ENCODE data around the gene MEF2D.

MEF2D gene

DNA sequence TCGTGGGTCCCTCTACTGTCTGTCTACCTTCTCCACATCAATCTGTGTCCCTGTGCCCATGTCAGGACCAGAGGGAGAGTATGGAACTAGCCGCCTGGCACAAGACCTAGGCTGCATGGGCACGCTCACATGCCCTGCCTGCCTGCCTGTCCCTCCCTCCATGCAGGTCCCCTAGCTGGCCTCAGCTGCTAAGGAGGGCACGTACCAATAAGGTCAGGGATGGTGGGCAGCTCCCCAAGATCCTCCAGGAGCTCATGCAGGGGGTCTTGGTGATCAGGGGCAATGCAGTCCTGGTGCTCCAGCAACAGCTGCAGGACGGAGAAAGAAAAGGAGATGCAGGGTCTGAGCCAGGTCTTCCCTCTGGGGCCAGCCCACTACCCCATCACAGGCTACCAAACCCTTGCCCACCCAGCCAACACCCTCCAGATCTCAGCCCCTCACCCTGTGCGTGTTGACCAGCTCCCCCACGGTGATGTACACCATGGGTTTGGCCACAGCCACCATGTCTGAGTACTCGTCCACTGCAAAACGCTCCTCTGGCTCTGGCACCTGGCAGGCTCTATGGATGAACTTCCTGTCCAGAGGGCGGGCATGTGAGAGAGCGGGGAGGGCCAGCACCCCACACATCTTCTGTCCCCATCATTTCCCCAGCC is 33.1 kb upstream of the MEF2D start:
- no peak for DNase-seq (ENCODE audit: insufficient read length, low spot score)
- no peak for FAIRE-seq
- no peak for TF ChIP-seq POLR2A (IDR thresholded peaks at IDR 0.05; ENCODE audit: low read depth, low read length)

DNA sequence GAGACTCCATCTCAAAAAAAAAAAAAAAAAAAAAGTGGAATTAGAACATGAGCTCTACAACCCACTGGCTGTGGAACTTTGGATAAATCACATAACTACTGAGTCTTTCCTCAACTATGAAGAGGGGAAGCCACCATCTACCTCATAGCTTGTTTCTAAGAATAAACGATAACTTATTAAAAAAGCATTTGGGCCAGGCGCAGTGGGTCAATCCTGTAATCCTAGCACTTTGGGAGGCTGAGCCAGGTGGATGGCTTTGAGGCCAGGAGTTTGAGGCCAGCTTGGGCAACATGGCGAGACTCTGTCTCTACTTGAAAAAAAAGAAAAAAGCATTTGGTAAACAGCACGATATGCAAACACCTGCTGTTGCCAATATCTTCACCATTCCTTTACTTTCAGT is 31.8 kb upstream of the MEF2D start:
- DNase-seq (ENCODE audit: insufficient read length, low spot score) = no peak

GRCh38 chr1:156530006-156530405 is 29.4 kb upstream of the MEF2D start:
- TF ChIP-seq POLR2A (IDR thresholded peaks at IDR 0.05; ENCODE audit: low read depth, low read length) = no peak
- DNase-seq (ENCODE audit: insufficient read length, low spot score) = no peak
- no peak for FAIRE-seq

More for the DNA sequence above, 31.8 kb upstream of the MEF2D start:
- no peak for TF ChIP-seq POLR2A (IDR thresholded peaks at IDR 0.05; ENCODE audit: low read depth, low read length)
- no peak for FAIRE-seq

GRCh38 chr1:156528875-156529425 is 28.4 kb upstream of the MEF2D start:
- FAIRE-seq = no peak
- TF ChIP-seq POLR2A (IDR thresholded peaks at IDR 0.05; ENCODE audit: low read depth, low read length) = no peak
- DNase-seq (ENCODE audit: insufficient read length, low spot score) = no peak

GRCh38 chr1:156528231-156528630 is 27.7 kb upstream of the MEF2D start:
- no peak for TF ChIP-seq POLR2A (IDR thresholded peaks at IDR 0.05; ENCODE audit: low read depth, low read length)
- DNase-seq (ENCODE audit: insufficient read length, low spot score) (no peak), FAIRE-seq (no peak)

- TF ChIP-seq POLR2A (IDR thresholded peaks at IDR 0.05; ENCODE audit: low read depth, low read length) = no peak
- no peak for FAIRE-seq
- no peak for DNase-seq (ENCODE audit: insufficient read length, low spot score)
Measured at GRCh38 chr1:156527584-156527983, 27.0 kb upstream of the MEF2D start.

DNA sequence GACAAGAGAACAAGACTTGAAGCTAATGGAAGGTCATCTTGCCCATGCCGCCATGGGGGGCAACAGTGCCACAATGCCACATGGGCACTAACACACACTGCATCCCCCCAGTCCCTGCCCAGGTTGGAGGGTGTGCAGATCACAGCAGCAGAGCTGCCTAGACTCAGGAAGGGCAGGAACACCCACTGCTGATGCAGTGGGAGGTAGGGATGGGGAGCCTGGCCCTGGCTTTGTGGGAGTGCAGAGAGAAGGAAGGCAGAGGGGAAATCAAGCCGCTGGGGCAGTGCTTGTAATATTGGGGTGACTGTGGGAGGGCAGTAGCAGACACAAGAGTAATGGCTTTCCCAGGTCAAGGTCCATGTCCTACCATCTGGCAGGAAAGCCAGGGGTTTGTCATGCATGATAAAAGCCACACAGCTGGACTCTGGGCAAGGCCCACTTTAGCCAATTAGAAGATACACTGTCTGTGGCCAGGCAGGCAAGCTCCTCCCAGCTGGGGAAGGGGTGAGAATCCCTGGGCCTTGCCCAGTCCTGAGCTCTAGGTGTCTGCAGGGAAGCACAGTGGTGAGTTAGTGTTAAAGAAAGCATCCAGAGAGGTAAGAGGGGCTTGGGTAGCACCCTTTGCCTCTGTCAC is 25.4 kb upstream of the MEF2D start:
- FAIRE-seq (no peak), DNase-seq (ENCODE audit: insufficient read length, low spot score) (no peak)
- no peak for TF ChIP-seq POLR2A (IDR thresholded peaks at IDR 0.05; ENCODE audit: low read depth, low read length)

GRCh38 chr1:156525071-156525501 is 24.5 kb upstream of the MEF2D start:
- DNase-seq (ENCODE audit: insufficient read length, low spot score) = no peak
- no peak for TF ChIP-seq POLR2A (IDR thresholded peaks at IDR 0.05; ENCODE audit: low read depth, low read length)
- no peak for FAIRE-seq

DNA sequence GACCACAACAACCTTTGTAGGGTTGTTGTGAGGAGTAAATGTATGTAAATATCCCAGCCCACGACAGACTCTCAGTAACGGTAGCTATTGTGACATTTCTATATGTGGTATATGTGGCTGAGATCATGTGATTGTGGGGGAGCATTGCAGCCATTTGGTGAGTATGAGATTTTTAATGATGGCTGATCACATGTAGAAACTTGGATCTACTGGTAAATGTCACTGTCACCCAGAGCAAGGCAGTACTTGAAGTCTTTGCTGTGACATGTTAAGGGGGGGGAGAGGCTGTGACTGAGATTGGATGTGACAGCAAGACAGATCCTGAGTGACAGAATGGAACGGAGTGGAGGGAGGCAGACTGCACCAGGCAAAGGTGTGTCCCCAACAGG is 23.9 kb upstream of the MEF2D start:
- TF ChIP-seq POLR2A (IDR thresholded peaks at IDR 0.05; ENCODE audit: low read depth, low read length) = no peak
- DNase-seq (ENCODE audit: insufficient read length, low spot score) (no peak), FAIRE-seq (no peak)

DNA sequence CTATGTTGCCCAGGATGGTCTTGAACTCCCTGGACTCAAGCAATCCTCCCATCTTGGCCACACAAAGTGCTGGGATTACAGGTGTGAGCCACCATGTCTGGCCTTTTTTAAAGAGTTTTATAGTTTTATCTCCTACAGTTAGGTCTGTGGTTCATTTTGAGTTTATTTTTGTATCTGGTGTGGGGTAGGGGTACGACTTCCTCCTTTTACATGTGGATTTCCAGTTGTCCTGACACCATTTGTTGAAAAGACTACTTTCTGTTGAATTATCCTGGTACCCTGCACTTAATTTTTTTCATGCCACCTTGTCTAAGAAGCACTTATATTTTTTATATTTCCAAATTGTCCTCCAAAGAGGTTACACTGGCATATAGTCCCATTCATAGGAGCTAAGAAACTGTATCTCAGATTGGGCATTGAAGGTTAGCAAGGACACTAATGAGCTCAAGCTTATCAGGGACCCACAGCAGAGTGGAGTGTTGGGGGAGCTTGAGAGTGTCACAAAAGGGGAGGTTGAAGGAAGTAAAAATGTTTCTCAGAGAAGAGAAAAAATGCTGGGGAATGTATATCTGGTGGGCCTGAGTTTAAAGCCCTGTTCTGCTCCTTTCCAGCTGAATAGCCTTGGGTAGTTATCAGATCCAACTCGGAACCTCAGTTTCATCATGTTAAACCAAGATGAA is 23.4 kb upstream of the MEF2D start:
- TF ChIP-seq POLR2A (IDR thresholded peaks at IDR 0.05; ENCODE audit: low read depth, low read length) = no peak
- DNase-seq (ENCODE audit: insufficient read length, low spot score) (no peak), FAIRE-seq (no peak)

- DNase-seq (ENCODE audit: insufficient read length, low spot score) = no peak
- FAIRE-seq = no peak
- no peak for TF ChIP-seq POLR2A (IDR thresholded peaks at IDR 0.05; ENCODE audit: low read depth, low read length)
Measured at GRCh38 chr1:156522443-156522970, 21.9 kb upstream of the MEF2D start.

- DNase-seq (ENCODE audit: insufficient read length, low spot score) = no peak
- no peak for FAIRE-seq
- TF ChIP-seq POLR2A (IDR thresholded peaks at IDR 0.05; ENCODE audit: low read depth, low read length) = no peak
Measured at GRCh38 chr1:156517748-156518147, 17.2 kb upstream of the MEF2D start.

DNA sequence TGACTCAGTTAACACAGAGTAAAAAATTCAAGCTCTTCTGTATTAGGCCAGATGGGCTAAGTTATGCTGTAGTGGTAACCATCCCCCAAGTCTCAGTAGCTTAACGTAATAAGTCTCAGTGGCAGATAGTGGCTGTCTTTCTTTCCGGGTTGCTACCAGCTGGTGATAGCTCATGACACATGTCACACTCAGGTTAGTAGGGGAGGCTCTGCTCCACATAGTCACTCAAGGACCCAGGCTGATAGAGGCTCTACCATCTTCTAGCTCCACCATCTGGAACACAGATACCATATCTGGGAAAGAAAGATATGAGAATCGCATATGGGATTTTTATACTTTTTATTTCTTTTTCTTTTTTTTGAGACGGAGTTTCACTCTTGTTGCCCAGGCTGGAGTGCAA is 16.2 kb upstream of the MEF2D start:
- no peak for DNase-seq (ENCODE audit: insufficient read length, low spot score)
- TF ChIP-seq POLR2A (IDR thresholded peaks at IDR 0.05; ENCODE audit: low read depth, low read length) = no peak
- no peak for FAIRE-seq

- DNase-seq (ENCODE audit: insufficient read length, low spot score) (no peak), FAIRE-seq (no peak)
Measured at GRCh38 chr1:156515956-156516355, 15.4 kb upstream of the MEF2D start.

More at GRCh38 chr1:156515956-156516355, 15.4 kb upstream of the MEF2D start:
- no peak for TF ChIP-seq POLR2A (IDR thresholded peaks at IDR 0.05; ENCODE audit: low read depth, low read length)
